HEK293 (cell line): ENCODE measurements around the gene NECAB3.

Experiments
- CTCF ChIA-PET: fragments of 350-600 bp; formaldehyde crosslinking; extraction: SDS; loops from one replicate; lab custom pipeline; 2021; ENCODE audit warnings: antibody characterized with exemption; lab: Yijun Ruan, JAX
- POLR2A ChIA-PET: fragments of 300-600 bp; formaldehyde crosslinking; extraction: SDS; loops from one replicate; lab custom pipeline; 2020; ENCODE audit warnings: antibody characterized with exemption, inconsistent platforms; lab: Yijun Ruan, JAX
- H3K27ac ChIP-seq: fragments of 200-500 bp; sonication (Bioruptor generic); 2 replicates; pipeline ENCODE4 v1.5.1; 2014; ENCODE audit warnings: low read depth, low read length, control low read depth, inconsistent platforms; ENCODE audit errors: extremely low read depth
- H3K36me3 ChIP-seq, 2 experiments: fragments of 200-500 bp in 1 of 2; sonication (Bioruptor generic) in 1 of 2; 1 replicate in 1 of 2; 2 replicates in 1 of 2; pipeline ENCODE4 v1.5.1; 2014 to 2017; ENCODE audit warnings: inconsistent platforms in 2 of 2, low read length in 2 of 2; ENCODE audit not compliant: control insufficient read depth in 2 of 2, insufficient read depth in 1 of 2
- H3K4me1 ChIP-seq: fragments of 200-500 bp; sonication (Bioruptor generic); 2 replicates; pipeline ENCODE4 v1.5.1; 2014; ENCODE audit warnings: mild to moderate bottlenecking, low read length, inconsistent platforms; ENCODE audit not compliant: control insufficient read depth, insufficient read depth
- H3K4me3 ChIP-seq: 2 replicates; pipeline ENCODE4 v1.5.1; 2011; ENCODE audit warnings: low read depth, mild to moderate bottlenecking, control low read depth, low read length, moderate library complexity
- H3K9me3 ChIP-seq: fragments of 200-500 bp; sonication (Bioruptor generic); 2 replicates; pipeline ENCODE4 v1.5.1; 2014; ENCODE audit warnings: low read depth, low read length, inconsistent platforms; ENCODE audit not compliant: control insufficient read depth, insufficient read depth
- IKZF3 ChIP-seq: fragments of 450-650 bp; IDR thresholded peaks from 2 replicates; pipeline ENCODE4 v1.5.0; 2018; ENCODE audit warnings: missing biosample characterization, mild to moderate bottlenecking, missing genetic modification characterization, moderate library complexity
- PRDM1 ChIP-seq: fragments of 450-650 bp; formaldehyde crosslinking; IDR thresholded peaks from 2 replicates; pipeline ENCODE4; 2016; ENCODE audit warnings: missing biosample characterization, missing genetic modification characterization
- SCRT1 ChIP-seq: fragments of 450-650 bp; formaldehyde crosslinking; IDR thresholded peaks from 2 replicates; pipeline ENCODE4 v1.5.1; 2016; ENCODE audit warnings: missing biosample characterization, missing genetic modification characterization, borderline replicate concordance
- SCRT2 ChIP-seq: fragments of 450-650 bp; formaldehyde crosslinking; IDR thresholded peaks from 2 replicates; pipeline ENCODE4 v1.5.1; 2016; ENCODE audit warnings: missing biosample characterization, missing genetic modification characterization
- TCF7L2 ChIP-seq: IDR thresholded peaks from 2 replicates; pipeline ENCODE4 v1.6.1; 2011; ENCODE audit warnings: low read depth, mild to moderate bottlenecking, inconsistent platforms, low read length, moderate library complexity, borderline replicate concordance
- TRIM28 ChIP-seq: IDR thresholded peaks from 2 replicates; pipeline ENCODE4 v1.6.1; 2011; ENCODE audit warnings: low read length, control low read depth, borderline replicate concordance
- ZBTB7A ChIP-seq: fragments of 450-650 bp; formaldehyde crosslinking; IDR thresholded peaks from 2 replicates; pipeline ENCODE4 v1.5.1; 2016; ENCODE audit warnings: low read depth, missing biosample characterization, missing genetic modification characterization
- ZFHX2 ChIP-seq: fragments of 450-650 bp; formaldehyde crosslinking; conservative IDR thresholded peaks from 2 replicates; pipeline ENCODE4 v1.5.1; 2016; ENCODE audit warnings: missing biosample characterization, missing genetic modification characterization
- ZNF121 ChIP-seq: fragments of 450-650 bp; formaldehyde crosslinking; IDR thresholded peaks from 2 replicates; pipeline ENCODE4 v1.5.1; 2016; ENCODE audit warnings: missing biosample characterization, missing genetic modification characterization
- ZNF155 ChIP-seq: fragments of 450-650 bp; formaldehyde crosslinking; IDR thresholded peaks from 2 replicates; pipeline ENCODE4 v1.5.1; 2016; ENCODE audit warnings: missing biosample characterization, missing genetic modification characterization
- ZNF157 ChIP-seq: fragments of 450-650 bp; formaldehyde crosslinking; IDR thresholded peaks from 2 replicates; pipeline ENCODE4 v1.5.1; 2016; ENCODE audit warnings: missing biosample characterization, missing genetic modification characterization
- ZNF239 ChIP-seq: fragments of 450-650 bp; formaldehyde crosslinking; IDR thresholded peaks from 2 replicates; pipeline ENCODE4 v1.5.1; 2016; ENCODE audit warnings: missing biosample characterization, missing genetic modification characterization
- ZNF335 ChIP-seq: fragments of 450-650 bp; formaldehyde crosslinking; conservative IDR thresholded peaks from 2 replicates; pipeline ENCODE4 v1.5.1; 2016; ENCODE audit warnings: missing biosample characterization, missing genetic modification characterization
- ZNF341 ChIP-seq: fragments of 450-650 bp; formaldehyde crosslinking; IDR thresholded peaks from 2 replicates; pipeline ENCODE4; 2016; ENCODE audit warnings: low read depth, missing biosample characterization, missing genetic modification characterization
- ZNF404 ChIP-seq: fragments of 450-650 bp; formaldehyde crosslinking; IDR thresholded peaks from 2 replicates; pipeline ENCODE4 v1.5.1; 2017; ENCODE audit warnings: missing biosample characterization, missing genetic modification characterization
- ZNF521 ChIP-seq: fragments of 450-650 bp; formaldehyde crosslinking; IDR thresholded peaks from 2 replicates; pipeline ENCODE4 v1.5.1; 2017; ENCODE audit warnings: missing biosample characterization, mild to moderate bottlenecking, missing genetic modification characterization
- ZNF585B ChIP-seq: fragments of 450-650 bp; formaldehyde crosslinking; IDR thresholded peaks from 2 replicates; pipeline ENCODE4 v1.5.1; 2016; ENCODE audit warnings: missing biosample characterization, missing genetic modification characterization
- ZNF677 ChIP-seq: fragments of 450-650 bp; IDR thresholded peaks from 2 replicates; pipeline ENCODE4 v1.5.0; 2018; ENCODE audit warnings: missing biosample characterization, mild to moderate bottlenecking, missing genetic modification characterization, moderate library complexity
- ZNF791 ChIP-seq: fragments of 450-650 bp; formaldehyde crosslinking; IDR thresholded peaks from 2 replicates; pipeline ENCODE4 v1.5.1; 2016; ENCODE audit warnings: missing biosample characterization, missing genetic modification characterization
- TF ChIP-seq, protein P1 (sequence below): fragments of 450-650 bp; formaldehyde crosslinking; IDR thresholded peaks from 2 replicates; pipeline ENCODE4 v1.5.1; 2016; ENCODE audit warnings: missing biosample characterization, missing genetic modification characterization
- TF ChIP-seq, protein P2 (sequence below): fragments of 450-650 bp; formaldehyde crosslinking; IDR thresholded peaks from 2 replicates; pipeline ENCODE4; 2016; ENCODE audit warnings: missing biosample characterization, missing genetic modification characterization
- TF ChIP-seq, protein P3 (sequence below): fragments of 450-650 bp; formaldehyde crosslinking; IDR thresholded peaks from 2 replicates; pipeline ENCODE4 v1.5.1; 2016; ENCODE audit warnings: missing biosample characterization, missing genetic modification characterization
- TF ChIP-seq, protein P4 (sequence below): fragments of 450-650 bp; formaldehyde crosslinking; IDR thresholded peaks from 2 replicates; pipeline ENCODE4 v1.5.1; 2016; ENCODE audit warnings: missing biosample characterization, missing genetic modification characterization
- TF ChIP-seq, protein P5 (sequence below): fragments of 450-650 bp; formaldehyde crosslinking; IDR thresholded peaks from 2 replicates; pipeline ENCODE4 v1.5.1; 2016; ENCODE audit warnings: missing biosample characterization, missing genetic modification characterization, low read depth
- TF ChIP-seq, protein P6 (sequence below): fragments of 450-650 bp; formaldehyde crosslinking; optimal IDR thresholded peaks from 2 replicates; pipeline ENCODE3; 2016; ENCODE audit warnings: missing biosample characterization, mild to moderate bottlenecking, missing genetic modification characterization

NECAB3 gene

DNA sequence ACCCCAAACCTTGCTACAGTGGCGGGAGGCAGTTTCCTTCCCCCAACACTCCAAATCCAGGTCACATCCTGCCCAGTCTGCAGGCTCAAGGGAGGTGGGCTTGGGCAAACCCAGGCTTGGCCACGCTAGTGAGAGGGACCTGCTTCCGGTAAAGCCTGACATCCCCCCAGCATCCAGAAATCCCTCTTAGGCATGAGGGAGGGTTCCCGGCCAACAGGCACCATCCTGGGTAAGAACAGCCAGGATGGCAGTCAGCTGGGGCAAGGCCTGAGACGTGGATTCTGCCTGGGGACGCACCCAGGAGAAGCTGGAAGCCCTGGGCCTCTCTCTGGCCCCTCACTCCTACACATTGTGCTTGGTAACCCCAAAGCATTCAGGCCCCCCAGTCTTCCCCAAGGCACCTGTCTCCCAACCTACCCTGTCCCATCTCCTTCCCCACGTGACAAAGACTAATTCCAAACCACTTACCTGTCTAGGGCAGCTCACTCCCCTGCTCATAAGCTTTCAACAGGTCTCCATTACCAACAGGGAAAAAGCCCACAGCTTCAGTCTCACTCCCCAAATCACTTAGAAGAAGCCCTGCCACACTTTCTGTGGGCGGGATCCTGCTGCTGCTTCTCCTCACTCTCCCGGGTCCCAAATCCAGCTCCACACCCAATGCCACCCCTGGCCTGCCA, 10.0 kb downstream of the NECAB3 start:
- Histone ChIP-seq H3K4me3 (peak overlapping the region; percentile 58), H3K9me3 (no peaks in the 10 kb centered on the region), H3K36me3 (peaks cover 0 to 40% of the 10 kb centered on the region in 2 experiments; a peak in 1 of 3 replicates), H3K4me1 (no peaks in the 10 kb centered on the region), H3K27ac (peak overlapping the region; percentile 62; the same call in 1 of the 2 replicates)
- TF ChIP-seq, protein P1, sequence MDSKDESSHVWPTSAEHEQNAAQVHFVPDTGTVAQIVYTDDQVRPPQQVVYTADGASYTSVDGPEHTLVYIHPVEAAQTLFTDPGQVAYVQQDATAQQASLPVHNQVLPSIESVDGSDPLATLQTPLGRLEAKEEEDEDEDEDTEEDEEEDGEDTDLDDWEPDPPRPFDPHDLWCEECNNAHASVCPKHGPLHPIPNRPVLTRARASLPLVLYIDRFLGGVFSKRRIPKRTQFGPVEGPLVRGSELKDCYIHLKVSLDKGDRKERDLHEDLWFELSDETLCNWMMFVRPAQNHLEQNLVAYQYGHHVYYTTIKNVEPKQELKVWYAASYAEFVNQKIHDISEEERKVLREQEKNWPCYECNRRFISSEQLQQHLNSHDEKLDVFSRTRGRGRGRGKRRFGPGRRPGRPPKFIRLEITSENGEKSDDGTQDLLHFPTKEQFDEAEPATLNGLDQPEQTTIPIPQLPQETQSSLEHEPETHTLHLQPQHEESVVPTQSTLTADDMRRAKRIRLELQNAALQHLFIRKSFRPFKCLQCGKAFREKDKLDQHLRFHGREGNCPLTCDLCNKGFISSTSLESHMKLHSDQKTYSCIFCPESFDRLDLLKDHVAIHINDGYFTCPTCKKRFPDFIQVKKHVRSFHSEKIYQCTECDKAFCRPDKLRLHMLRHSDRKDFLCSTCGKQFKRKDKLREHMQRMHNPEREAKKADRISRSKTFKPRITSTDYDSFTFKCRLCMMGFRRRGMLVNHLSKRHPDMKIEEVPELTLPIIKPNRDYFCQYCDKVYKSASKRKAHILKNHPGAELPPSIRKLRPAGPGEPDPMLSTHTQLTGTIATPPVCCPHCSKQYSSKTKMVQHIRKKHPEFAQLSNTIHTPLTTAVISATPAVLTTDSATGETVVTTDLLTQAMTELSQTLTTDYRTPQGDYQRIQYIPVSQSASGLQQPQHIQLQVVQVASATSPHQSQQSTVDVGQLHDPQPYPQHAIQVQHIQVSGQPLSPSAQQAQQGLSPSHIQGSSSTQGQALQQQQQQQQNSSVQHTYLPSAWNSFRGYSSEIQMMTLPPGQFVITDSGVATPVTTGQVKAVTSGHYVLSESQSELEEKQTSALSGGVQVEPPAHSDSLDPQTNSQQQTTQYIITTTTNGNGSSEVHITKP = no peak
- TF ChIP-seq PRDM1 (peak; percentile 66), ZNF677 (tag by site-specific recombination) (peak; percentile 69), ZNF585B (tag by site-specific recombination) (no peak), ZNF341 (tag by site-specific recombination) (peak; percentile 44; the same call in 1 of the 2 replicates), SCRT2 (tag by site-specific recombination) (peak; percentile 97), ZNF791 (no peak), ZNF521 (tag by site-specific recombination) (no peak), TCF7L2 (no peak), ZNF157 (no peak), ZBTB7A (tag by site-specific recombination) (0 out of 2 replicates have a peak, but pooled peaks have one; percentile 47), ZNF404 (tag by site-specific recombination) (no peak), ZFHX2 (tag by site-specific recombination) (peak; percentile 53), TRIM28 (no peak), ZNF155 (tag by site-specific recombination) (no peak), ZNF121 (no peak), SCRT1 (peak; percentile 88; the same call in 1 of the 2 replicates), ZNF239 (no peak), ZNF335 (peak; percentile 50), IKZF3 (tag by site-specific recombination) (peak; percentile 12; the same call in 1 of the 2 replicates)
- TF ChIP-seq, protein P2, sequence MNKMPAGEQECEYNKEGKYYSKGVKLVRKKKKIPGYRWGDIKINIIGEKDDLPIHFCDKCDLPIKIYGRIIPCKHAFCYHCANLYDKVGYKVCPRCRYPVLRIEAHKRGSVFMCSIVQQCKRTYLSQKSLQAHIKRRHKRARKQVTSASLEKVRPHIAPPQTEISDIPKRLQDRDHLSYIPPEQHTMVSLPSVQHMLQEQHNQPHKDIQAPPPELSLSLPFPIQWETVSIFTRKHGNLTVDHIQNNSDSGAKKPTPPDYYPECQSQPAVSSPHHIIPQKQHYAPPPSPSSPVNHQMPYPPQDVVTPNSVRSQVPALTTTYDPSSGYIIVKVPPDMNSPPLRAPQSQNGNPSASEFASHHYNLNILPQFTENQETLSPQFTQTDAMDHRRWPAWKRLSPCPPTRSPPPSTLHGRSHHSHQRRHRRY (tag by site-specific recombination) = no peak
- TF ChIP-seq, protein P3, sequence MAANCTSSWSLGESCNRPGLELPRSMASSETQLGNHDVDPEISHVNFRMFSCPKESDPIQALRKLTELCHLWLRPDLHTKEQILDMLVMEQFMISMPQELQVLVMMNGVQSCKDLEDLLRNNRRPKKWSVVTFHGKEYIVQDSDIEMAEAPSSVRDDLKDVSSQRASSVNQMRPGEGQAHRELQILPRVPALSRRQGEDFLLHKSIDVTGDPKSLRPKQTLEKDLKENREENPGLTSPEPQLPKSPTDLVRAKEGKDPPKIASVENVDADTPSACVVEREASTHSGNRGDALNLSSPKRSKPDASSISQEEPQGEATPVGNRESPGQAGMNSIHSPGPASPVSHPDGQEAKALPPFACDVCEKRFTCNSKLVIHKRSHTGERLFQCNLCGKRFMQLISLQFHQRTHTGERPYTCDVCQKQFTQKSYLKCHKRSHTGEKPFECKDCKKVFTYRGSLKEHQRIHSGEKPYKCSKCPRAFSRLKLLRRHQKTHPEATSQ (tag by site-specific recombination) = 0 out of 2 replicates have a peak, but pooled peaks have one; percentile 3
- TF ChIP-seq, protein P4, sequence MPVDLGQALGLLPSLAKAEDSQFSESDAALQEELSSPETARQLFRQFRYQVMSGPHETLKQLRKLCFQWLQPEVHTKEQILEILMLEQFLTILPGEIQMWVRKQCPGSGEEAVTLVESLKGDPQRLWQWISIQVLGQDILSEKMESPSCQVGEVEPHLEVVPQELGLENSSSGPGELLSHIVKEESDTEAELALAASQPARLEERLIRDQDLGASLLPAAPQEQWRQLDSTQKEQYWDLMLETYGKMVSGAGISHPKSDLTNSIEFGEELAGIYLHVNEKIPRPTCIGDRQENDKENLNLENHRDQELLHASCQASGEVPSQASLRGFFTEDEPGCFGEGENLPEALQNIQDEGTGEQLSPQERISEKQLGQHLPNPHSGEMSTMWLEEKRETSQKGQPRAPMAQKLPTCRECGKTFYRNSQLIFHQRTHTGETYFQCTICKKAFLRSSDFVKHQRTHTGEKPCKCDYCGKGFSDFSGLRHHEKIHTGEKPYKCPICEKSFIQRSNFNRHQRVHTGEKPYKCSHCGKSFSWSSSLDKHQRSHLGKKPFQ (tag by site-specific recombination) = no peak
- TF ChIP-seq, protein P5, sequence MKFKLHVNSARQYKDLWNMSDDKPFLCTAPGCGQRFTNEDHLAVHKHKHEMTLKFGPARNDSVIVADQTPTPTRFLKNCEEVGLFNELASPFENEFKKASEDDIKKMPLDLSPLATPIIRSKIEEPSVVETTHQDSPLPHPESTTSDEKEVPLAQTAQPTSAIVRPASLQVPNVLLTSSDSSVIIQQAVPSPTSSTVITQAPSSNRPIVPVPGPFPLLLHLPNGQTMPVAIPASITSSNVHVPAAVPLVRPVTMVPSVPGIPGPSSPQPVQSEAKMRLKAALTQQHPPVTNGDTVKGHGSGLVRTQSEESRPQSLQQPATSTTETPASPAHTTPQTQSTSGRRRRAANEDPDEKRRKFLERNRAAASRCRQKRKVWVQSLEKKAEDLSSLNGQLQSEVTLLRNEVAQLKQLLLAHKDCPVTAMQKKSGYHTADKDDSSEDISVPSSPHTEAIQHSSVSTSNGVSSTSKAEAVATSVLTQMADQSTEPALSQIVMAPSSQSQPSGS (tag by site-specific recombination) = no peak
- TF ChIP-seq, protein P6, sequence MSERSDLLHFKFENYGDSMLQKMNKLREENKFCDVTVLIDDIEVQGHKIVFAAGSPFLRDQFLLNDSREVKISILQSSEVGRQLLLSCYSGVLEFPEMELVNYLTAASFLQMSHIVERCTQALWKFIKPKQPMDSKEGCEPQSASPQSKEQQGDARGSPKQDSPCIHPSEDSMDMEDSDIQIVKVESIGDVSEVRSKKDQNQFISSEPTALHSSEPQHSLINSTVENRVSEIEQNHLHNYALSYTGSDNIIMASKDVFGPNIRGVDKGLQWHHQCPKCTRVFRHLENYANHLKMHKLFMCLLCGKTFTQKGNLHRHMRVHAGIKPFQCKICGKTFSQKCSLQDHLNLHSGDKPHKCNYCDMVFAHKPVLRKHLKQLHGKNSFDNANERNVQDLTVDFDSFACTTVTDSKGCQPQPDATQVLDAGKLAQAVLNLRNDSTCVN = no peak
- ChIA-PET POLR2A (interaction anchor here (1.0 to 3.2 kb wide), 13 partner anchors 8 to 263 kb away, joined by 3 to 23 read pairs (median 7); partner anchors contain the start of genes CBFA2T2, CDK5RAP1, NECAB3 and PXMP4), CTCF (interaction anchor here (0.6 to 1.8 kb wide), 5 partner anchors 11 to 368 kb away, joined by 3 to 8 read pairs (median 4); no protein-coding TSS in a partner anchor)
